NCI-H2107 treated with DMSO at 0.1 percent for 48 hours (cell line): ENCODE measurements around the gene CGREF1.

ENCODE experiments used
- DNase-seq: peaks from one replicate; lab custom pipeline; 2025; ENCODE audit not compliant: unreplicated experiment; lab: John Stamatoyannopoulos, UW

CGREF1 gene

GRCh38 chr2:27118525-27119329 lies at the start of gene CGREF1:
Gene CGREF1 (minus strand): TSS chr2:27119128. CDS start chr2:27104366, 14,762 bp downstream.
- no peak for DNase-seq

- DNase-seq, result no peak
These were observed 46.2 kb upstream of the CGREF1 start for GRCh38 chr2:27164960-27165763.

DNA sequence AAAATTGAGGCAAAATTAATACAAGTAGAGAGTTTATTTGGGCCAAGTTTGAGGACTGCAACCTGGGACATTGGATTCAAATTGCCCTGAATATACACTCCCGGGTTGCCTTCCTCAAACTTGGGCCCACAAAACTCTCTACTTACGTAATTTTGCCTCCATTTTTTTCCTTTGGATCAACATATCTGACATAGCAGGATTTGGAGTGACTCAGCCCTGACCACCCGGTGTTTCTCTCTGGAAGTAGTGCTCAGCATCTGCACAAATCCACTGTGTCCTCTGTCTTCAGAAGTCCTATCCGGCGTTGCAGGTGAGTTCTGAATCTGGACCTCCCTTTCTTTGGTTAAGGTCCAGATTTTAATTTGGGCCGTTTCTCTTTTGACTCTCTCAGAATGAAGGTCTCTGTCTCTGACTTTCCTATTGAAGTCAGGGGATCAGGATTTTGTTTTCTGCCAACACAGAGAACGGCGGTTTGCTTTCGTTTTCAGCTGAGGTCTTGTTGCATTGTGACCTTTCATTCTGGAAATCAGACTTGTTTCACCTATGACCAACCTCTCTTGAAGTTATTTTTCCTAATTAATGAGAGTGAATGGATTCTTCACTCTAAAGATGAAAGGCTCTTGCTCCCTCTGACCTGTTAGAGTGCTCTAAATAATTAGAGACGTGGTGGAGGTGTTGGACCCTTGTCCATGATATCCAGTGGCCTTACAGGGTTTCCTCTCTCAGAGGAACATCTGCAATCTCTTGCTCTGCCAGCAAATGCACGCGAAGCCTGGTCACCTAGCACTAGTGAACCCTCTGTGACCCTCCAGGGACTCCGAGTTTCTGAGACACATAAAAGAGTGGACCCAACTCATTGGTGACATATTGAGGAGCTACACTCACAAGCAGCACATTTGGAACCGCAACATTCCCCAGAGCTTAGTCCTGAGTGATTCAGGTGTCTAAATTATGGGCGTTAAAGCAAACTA lies 43.5 kb upstream of the CGREF1 start:
- no peak for DNase-seq

- DNase-seq, result no peak
These were observed 41.3 kb upstream of the CGREF1 start for GRCh38 chr2:27160191-27160590.

GRCh38 chr2:27159271-27159670 lies 40.3 kb upstream of the CGREF1 start:
- no peak for DNase-seq

GRCh38 chr2:27158468-27158867 lies 39.5 kb upstream of the CGREF1 start:
- DNase-seq, result no peak

- DNase-seq, result no peak
These were observed 36.2 kb upstream of the CGREF1 start for GRCh38 chr2:27155069-27155520.

- no peak for DNase-seq
These were observed 35.6 kb upstream of the CGREF1 start for GRCh38 chr2:27154488-27154887.

GRCh38 chr2:27152796-27153464 lies 34.0 kb upstream of the CGREF1 start:
- peak; percentile 72 for DNase-seq

DNA sequence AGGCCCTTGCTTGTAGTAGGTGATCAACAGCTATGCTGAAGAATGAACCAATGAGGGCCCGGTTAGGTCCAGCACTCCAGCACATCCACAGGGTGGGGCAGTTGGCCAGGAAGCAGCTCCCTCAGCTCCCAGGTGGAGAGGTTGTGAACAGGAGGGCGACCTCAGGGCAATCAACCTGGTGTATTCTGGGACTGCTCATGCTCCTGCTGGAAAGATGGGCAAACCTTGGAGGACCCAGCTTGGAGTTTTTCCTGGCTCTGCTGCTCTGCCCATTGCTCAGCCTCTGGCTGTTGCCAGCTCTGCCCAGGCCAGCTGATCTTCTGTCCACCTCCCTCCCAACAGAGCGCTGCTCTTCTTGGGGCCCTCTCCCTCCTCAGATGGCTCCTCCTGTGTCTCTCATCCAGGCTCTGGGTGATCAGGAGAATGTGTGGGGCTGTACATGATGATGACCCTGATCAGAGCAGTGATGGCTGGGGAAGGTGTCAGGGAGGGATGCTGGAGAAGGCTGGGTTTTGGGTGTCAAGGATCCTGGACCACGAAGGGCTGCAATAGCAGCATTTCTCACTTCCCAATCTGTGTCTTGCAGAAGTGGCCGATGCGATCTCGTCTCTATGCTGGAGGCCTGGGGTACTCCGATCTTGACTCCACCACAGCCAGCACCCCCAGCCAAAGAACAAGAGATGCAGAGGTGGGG lies 33.3 kb upstream of the CGREF1 start:
- DNase-seq, result no peak

DNA sequence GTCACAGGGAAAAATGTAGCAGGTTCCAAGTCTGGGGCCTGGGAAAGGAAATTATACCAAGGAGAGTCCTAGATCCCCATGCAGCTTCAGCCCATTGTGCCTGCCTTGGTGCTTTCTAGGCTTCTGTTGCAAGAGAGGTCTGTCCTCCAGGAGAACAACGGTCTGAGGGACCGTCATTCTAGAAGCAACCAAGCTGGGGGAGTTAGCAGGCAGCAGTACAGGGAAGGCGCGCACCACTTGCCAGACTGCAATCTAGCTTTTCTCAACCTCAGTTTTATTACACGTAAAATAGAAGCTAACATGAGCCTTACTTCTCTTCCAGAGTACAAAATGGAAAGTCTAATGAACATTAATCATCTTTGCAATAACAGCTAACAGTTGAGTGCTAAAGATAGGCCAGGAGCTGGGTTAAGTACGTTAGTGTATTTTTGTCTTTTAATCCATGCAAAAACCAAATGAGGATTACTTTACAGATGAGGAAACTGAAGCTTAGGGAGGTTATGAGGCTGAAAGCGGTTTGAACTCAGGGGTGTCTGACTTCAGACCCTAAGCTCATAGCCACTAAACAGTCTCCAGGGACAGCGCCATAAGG lies 31.8 kb upstream of the CGREF1 start:
- no peak for DNase-seq

DNA sequence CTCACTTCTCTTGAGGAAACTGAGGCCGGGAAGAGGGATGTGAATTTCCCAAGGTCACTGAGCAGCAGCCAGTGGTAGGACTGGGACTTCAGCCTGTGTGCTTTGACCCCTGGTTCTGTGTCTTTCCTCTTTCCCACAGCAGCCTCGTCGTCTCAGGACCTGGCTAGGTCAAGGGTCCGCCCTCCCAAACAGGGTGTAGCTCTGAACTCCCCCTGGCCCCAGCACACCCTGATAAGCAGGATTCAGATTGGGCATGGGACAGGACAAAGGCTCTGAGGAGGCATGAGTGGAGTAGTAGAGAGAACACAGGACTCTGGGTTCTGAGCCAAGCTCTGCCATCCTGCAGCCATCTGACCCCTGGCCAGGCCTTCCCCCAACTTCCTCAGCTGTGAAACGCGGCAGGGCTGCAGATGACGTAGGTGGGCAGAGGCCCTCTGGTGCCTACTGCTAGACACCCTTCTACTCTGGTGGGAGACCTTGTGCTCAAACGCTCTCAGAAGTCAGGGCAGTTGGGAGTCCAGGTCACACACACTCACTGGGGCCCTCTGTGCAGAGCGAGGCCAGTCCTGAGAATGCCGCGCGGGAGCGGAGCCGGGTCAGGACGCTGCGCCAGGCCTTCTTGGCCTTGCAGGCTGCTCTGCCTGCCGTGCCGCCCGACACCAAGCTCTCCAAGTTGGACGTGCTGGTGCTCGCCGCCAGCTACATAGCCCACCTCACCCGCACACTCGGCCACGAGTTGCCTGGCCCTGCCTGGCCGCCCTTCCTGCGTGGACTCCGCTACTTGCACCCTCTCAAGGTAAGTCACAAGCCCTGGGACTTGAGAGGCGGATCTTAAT lies 30.9 kb upstream of the CGREF1 start:
- DNase-seq, result no peak

DNA sequence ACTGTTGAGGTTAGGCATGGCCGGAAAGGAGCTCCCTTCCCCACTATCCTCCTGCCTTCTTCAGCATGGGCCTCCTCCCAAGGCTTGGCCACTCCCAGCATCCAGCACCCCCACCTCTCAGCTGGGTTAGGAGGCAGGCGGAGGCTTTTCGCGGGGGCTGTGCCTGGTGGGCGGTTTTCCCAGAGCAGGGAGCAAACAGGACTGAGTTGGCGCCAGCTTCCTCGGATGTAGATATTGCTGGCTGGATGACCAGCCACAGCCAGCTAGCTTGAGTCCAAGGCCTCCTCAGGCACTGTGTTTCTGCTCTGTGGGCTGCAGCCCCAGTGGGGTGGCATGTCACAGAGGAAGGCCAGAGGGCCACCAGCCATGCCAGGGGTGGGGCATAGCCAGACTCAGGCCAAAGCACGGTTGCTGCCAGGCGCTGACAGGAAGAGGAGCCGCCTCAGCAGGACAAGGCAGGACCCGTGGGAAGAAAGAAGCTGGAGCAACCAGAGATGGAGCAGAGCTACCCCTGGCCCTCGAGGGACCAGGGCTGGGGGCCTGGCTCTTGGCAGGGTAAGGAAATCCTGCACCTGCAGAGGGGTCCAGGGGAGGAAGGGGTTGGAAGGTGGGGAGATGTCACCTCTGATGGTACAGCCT lies 30.0 kb upstream of the CGREF1 start, which contains the start of gene TCF23:
TSS of gene TCF23 (plus strand) at position 204 of the 639 bp plus-strand sequence. CDS start at position 334, 130 bp downstream.
- DNase-seq, result no peak

GRCh38 chr2:27147935-27148334 lies 29.0 kb upstream of the CGREF1 start:
- no peak for DNase-seq

GRCh38 chr2:27145682-27146081 lies 26.8 kb upstream of the CGREF1 start:
- DNase-seq, result peak; percentile 9

DNA sequence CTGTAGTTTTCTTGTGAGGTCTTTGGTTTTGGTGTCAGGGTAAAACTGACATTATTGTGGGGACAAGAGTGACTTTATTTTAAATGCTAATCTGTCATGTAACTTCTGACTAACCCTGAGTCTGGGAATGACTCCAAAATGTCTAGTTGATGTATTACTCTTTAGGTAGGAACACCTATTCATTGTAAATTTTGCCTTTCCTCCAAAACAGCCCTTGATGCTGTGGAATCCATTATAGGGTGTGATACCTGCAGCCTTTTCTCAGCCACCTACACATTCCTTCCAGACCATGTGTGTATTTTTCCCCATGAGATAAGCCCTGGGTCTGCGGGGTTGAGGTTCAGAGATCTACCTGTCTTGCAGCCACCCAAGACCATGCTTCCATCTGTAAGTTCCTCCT lies 24.4 kb upstream of the CGREF1 start:
- no peak for DNase-seq

DNA sequence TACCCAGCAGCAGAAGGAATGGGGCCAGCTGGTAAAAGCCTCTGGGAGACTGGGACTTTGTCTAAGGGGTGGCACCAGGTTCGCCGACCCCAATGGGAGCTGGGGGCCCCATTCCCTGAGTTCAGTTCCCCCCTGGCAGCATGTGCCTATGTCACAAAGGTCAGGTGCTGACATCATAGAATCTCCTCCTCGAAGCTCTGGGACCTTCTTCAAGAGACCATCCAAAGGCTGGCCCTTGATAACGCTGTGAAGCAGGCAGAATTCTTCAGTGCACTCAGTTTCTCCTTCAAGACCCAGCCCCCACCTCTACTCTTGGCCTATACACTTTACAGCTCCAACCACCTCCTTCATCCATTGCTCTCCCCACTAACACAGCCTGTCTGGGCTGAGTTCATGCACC lies 20.4 kb upstream of the CGREF1 start, which contains the start of gene PRR30:
TSS of gene PRR30 (minus strand) at position 101 of the 400 bp plus-strand sequence. CDS start 1,081 bp downstream, outside the sequence.
- DNase-seq, result no peak

DNA sequence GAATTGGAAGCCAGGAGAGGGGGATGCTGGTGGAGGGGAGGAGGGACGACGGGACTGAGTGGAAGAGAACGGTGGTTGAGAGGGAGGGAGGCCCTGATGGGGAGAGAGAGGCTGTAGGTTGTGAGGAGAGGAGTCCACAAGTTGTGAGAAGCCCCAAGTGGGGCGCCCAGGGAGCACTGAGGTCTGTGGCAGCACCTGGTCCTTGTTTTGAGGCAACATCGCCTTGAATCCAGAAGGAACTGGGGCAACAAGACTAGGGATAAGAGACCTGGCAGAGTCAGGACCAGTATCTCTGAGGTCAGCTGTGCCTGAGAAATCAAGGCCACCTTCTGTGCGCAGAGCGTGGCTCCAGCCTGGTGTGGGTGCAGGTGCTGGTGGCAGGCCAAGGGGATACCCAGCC lies 19.2 kb upstream of the CGREF1 start:
- DNase-seq, result no peak
